Measurements from ENCODE around the gene MAML2.
A peak's percentile ranks its signal among the peaks of the same experiment; 100 is the strongest.

MAML2 gene

DNA sequence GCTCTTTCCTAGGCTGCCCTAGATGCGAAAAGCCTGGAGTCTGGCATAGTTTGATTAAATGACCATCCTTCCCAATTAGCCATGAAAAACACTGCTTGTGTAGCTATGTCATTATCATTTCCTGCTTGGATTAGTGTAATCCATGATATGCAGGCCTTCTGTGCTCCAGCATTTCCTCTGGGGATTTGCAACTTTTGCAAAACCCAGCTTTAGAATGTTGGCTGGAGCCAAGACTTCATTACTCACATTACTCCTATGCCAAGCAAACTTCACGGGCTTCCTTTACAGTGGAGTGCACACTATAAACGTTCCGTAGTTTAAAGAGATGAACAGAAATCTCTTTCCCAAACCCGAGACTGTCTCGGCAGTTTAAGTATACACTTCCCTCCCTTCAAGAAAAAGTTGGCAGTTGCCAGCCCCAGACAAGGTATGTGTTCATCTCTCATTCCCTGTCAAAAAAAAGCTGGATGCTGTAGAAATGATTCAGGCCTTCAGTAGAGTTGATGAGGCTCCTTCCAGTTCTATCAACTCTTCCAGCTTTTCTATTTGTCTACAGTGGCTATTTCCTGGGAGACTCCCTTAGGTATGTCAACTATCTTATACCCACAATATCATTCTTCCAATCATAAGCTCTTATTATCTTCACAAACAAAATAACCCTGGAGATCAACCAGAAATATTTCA, 180.0 kb downstream of the MAML2 start:
- TF ChIP-seq, protein P1, sequence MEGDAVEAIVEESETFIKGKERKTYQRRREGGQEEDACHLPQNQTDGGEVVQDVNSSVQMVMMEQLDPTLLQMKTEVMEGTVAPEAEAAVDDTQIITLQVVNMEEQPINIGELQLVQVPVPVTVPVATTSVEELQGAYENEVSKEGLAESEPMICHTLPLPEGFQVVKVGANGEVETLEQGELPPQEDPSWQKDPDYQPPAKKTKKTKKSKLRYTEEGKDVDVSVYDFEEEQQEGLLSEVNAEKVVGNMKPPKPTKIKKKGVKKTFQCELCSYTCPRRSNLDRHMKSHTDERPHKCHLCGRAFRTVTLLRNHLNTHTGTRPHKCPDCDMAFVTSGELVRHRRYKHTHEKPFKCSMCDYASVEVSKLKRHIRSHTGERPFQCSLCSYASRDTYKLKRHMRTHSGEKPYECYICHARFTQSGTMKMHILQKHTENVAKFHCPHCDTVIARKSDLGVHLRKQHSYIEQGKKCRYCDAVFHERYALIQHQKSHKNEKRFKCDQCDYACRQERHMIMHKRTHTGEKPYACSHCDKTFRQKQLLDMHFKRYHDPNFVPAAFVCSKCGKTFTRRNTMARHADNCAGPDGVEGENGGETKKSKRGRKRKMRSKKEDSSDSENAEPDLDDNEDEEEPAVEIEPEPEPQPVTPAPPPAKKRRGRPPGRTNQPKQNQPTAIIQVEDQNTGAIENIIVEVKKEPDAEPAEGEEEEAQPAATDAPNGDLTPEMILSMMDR (conservative IDR thresholded peaks at IDR 0.05; ENCODE audit: control insufficient read depth, insufficient read depth, low read depth, low read length) = no peak
- peak; percentile 98 for DNase-seq (ENCODE audit: low read depth)
- no peak overlapping the region for H3K4me3 ChIP-seq (ENCODE audit: control insufficient read depth, low read depth, low read length)

DNA sequence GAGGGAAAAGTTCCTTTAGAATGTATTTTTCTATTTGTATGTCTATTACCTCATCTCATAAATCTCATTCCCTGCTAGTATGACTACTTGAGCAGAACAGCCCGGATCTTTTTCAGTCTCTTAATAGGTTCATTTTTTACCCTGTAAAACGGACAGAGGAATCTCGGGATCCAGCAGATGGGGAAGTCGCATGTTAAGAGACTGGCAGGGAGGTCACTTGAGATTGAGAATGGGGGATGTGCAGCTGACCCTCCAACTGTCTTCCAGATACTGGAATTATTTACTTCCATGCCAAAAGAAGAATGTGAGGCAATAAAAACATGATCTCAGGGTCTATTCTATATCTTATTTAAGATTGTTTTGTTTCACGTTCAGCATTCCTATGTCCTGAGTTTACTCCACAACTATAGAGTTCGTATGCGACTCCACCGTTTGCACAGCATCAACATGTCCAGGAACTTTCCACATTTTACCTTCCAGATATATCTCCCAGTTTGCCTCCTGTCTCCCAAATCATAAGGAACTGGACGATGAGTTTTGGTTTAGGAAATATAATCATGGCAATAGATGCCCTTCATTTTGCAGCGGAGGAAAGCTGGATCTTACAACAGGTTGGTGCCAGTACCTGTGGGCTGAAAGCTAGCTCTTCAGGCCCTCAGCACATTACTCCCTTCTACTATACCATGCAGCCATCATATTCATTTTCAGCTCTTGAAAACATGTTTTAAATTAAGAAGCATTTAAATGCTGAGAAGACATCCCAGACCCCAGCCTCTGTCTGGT, 181.5 kb downstream of the MAML2 start:
- DNase-seq (ENCODE audit: low read depth) = peak; percentile 68
- H3K4me3 ChIP-seq (ENCODE audit: control insufficient read depth, low read depth, low read length) = no peak overlapping the region
- TF ChIP-seq, protein P1 (conservative IDR thresholded peaks at IDR 0.05; ENCODE audit: control insufficient read depth, insufficient read depth, low read depth, low read length) = no peak

DNA sequence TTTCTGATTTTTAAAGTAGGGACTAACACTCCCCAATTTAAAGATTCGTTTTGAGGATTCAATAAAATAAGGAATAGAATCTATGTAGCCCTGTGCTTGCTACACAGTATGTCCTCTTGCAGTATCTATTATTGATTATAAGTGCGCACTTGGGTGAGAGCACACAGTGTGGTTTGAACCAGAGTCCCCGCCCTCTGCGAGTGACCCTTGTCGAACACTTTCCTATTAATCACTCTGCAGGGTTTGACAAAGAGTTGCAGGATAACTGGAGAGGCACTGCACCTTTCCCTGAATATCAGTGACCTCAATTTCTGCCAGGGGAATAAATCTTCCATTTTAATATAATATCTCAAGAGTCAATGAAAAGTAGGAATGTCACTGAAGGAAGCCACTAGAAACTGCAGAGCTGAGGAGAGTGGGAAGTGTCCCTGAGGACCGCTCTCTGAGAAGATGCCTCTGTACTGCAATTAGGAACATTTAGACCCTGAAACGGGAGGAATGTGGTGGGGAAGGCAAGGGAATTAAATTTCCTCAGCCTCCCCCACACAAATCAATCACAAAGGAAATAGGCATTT, 182.2 kb downstream of the MAML2 start:
- DNase-seq (ENCODE audit: low read depth) = no peak
- TF ChIP-seq, protein P1 (conservative IDR thresholded peaks at IDR 0.05; ENCODE audit: control insufficient read depth, insufficient read depth, low read depth, low read length) = no peak
- H3K4me3 ChIP-seq (ENCODE audit: control insufficient read depth, low read depth, low read length) = no peak overlapping the region

DNA sequence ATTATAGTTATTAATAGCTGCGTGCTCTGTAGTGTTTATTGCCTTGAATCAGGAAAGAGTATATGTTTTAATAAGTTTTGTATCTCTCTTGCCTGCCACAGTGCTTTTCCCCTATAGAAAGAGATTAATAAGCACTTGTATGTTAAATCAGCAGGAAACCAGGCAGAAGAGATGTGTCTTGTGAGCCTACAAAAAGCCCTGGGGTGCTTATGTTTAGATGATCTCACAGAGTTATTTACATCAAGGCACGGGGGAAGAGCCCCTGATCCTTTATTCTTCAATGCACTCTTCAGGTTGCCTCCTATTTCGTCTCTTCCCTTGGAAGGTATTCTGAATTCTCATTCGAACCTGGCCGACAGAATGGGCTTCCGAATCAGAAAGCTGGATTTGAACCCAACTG, 183.0 kb downstream of the MAML2 start:
- no peak overlapping the region for H3K4me3 ChIP-seq (ENCODE audit: control insufficient read depth, low read depth, low read length)
- no peak for DNase-seq (ENCODE audit: low read depth)
- TF ChIP-seq, protein P1 (conservative IDR thresholded peaks at IDR 0.05; ENCODE audit: control insufficient read depth, insufficient read depth, low read depth, low read length) = no peak

DNA sequence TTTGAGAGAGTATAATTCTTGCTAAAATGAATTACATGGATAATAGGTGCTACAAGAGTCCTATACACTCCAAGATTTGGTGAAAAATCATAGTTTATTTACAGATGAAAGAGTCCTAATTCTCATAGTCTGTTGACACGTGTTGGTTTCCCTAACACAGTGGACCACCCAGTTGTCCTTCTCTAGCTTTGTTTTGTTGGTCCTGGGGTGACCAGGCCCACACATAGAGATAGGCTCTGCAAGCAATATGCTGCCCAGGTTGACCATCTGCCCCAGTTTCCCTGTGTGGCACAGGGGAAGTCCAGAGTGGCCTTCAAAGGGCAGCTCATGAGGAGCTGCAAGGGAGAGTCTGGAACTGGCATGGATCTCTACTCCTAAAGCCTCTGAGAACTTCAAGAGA, 184.9 kb downstream of the MAML2 start:
- no peak overlapping the region for H3K4me3 ChIP-seq (ENCODE audit: control insufficient read depth, low read depth, low read length)
- DNase-seq (ENCODE audit: low read depth) = no peak
- TF ChIP-seq, protein P1 (conservative IDR thresholded peaks at IDR 0.05; ENCODE audit: control insufficient read depth, insufficient read depth, low read depth, low read length) = no peak

- TF ChIP-seq, protein P1 (conservative IDR thresholded peaks at IDR 0.05; ENCODE audit: control insufficient read depth, insufficient read depth, low read depth, low read length) = no peak
- H3K4me3 ChIP-seq (ENCODE audit: control insufficient read depth, low read depth, low read length) = no peak overlapping the region
- no peak for DNase-seq (ENCODE audit: low read depth)
Observed at GRCh38 chr11:96157517-96157873, 185.5 kb downstream of the MAML2 start.
